Activated effector memory CD4-positive, alpha-beta T cell treated with Interleukin-2 at 50 U/mL for 16 hours (primary cell): ENCODE results near the gene NALF2.

ENCODE experiments used
- DNase-seq: peaks from one replicate; pipeline ENCODE4 v3.0.0-alpha.2; 2020

The NALF2 gene

GRCh38 chrX:69530306-69530705 is 26.2 kb downstream of the NALF2 start:
- no peak for DNase-seq

GRCh38 chrX:69531031-69531755 is 27.1 kb downstream of the NALF2 start:
- no peak for DNase-seq

GRCh38 chrX:69535661-69536060 is 31.5 kb downstream of the NALF2 start:
- no peak for DNase-seq

- peak; percentile 48 for DNase-seq
These were observed 34.3 kb downstream of the NALF2 start for GRCh38 chrX:69538321-69538876.

GRCh38 chrX:69539437-69539836 is 35.3 kb downstream of the NALF2 start:
- DNase-seq: no peak

GRCh38 chrX:69541956-69542355 is 37.8 kb downstream of the NALF2 start:
- no peak for DNase-seq

- DNase-seq: no peak
These were observed 39.4 kb downstream of the NALF2 start for GRCh38 chrX:69543572-69543971.

- no peak for DNase-seq
These were observed 42.3 kb downstream of the NALF2 start for GRCh38 chrX:69546417-69546816.

GRCh38 chrX:69546978-69547377 is 42.9 kb downstream of the NALF2 start:
- no peak for DNase-seq

- no peak for DNase-seq
These were observed 47.4 kb downstream of the NALF2 start for GRCh38 chrX:69551421-69552009.

GRCh38 chrX:69552512-69552911 is 48.4 kb downstream of the NALF2 start:
- DNase-seq: no peak
